NOMO-1 treated with dmso at 0.1 percent for 144 hours (cell line): Measurements from ENCODE around the gene MYMX.
"Not testable (repeated sequence)": the region's sequence is repeated elsewhere in the genome, so short reads cannot be mapped to it uniquely, and the experiment has no call there.

Source experiments
- DNase-seq: peaks from one replicate; lab custom pipeline; 2025; ENCODE audit not compliant: unreplicated experiment; lab: John Stamatoyannopoulos, UW

The MYMX gene

GRCh38 chr6:44230034-44230675, 13.4 kb downstream of the MYMX start:
- DNase-seq = no peak

DNA sequence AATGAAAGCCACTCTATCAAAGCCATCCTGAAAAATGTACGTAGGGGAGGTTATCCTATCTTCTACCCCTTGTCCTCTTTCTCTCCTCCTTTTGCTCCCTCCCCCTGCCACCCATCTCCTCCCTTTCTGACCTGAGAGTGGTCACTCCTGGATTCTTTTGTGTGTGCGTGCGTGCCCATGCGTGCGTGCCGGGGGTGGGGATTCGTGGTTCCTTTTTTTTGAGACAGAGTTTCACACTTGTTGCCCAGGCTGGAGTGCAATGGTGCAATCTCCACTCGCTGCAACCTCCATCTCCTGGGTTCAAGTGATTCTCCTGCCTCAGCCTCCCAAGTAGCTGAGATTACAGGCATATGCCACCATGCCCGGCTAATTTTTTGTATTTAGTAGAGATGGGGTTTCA, 14.7 kb downstream of the MYMX start:
- DNase-seq = not testable (repeated sequence)

- DNase-seq = no peak
These were observed 16.2 kb downstream of the MYMX start for GRCh38 chr6:44232676-44233566.

- no peak for DNase-seq
These were observed 16.9 kb downstream of the MYMX start for GRCh38 chr6:44233567-44234100.

- DNase-seq = no peak
These were observed 17.6 kb downstream of the MYMX start for GRCh38 chr6:44234101-44235025.

DNA sequence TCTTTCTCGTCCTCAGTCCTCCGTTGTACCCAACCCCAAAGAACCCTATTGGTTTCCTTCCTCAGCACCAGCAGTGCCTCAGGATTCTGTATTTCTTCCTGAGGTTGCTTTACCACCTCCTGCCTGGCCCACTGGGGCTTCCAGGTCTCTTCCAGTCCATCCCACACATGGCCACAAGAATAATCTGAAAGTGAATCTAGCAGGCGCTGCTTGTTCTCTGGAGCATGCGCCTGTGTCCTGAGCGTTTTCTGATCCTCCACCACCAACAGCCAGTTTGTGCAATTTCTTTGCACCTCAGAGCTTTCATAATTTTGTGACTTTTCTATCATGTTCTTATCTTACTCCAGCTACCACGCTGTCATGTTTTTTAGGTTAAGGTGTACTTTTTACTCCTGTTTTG, 18.5 kb downstream of the MYMX start:
- no peak for DNase-seq

GRCh38 chr6:44235891-44236516, 19.3 kb downstream of the MYMX start:
- no peak for DNase-seq

DNA sequence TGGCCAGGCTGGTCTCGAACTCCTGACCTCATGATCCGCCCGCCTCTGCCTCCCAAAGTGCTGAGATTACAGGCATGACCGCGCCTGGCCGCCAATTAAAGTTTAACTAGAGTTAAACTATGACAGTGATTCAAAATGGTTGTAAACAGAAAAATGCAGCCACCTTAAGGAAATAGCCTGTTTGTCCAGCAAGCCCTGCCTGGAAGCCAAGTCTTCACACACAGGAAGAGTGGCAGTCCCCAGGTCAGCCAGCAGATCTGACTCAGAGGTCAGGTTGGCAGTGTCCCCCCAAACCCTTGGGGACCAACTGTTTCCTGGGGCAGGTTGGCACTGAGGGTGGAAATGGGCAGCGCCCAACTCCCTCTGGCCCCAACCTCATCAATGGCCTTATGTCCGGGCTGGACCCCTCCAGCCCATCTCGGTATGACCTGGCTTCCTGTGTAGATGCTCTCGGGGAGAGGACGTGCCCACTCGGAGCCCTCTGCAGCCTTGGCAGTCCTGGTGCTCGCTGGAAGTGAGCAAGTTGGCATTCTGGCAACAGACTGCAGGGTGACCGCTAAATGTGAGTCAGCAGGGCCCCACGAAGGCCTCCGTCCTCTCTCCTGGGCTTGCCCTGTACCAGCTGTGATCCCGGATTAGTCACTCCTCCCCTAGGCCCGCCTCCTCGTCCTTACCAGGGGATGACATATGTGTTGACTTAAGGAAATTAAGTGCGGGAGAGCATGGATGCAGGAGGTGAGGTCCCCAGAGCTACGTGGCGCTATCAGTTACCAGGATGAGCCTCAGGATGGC, 20.5 kb downstream of the MYMX start:
- peak; percentile 81 for DNase-seq

DNA sequence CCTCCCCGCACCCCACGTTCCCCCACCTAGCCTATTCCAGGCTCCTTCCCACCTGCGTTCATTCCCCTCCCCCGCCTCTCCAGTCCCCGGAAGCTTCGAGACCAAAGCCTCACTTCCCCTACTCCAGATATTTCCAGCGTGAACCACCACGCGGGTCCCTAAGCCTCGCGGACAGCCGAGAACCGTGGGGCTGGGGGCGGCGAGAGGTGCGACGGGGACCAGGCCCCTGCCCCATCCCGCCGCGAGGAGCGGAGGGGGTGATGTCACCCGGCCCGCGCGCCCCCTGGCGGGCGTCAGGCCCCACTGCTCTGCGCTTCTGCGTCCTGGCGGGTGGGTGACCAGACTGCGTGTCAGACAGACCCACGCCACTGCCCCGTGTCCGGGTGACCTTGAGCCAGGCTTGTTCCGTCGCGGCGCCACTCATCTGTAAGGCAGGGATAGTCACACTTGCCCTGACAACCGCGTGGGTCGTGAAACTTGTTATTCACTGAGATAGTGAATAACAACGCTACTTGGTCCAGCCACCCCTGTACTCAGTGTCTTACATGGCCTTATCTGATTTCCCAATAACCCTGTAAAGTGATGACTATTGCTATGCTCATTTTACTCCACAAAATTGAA, 21.2 kb downstream of the MYMX start:
- DNase-seq = peak; percentile 43

DNA sequence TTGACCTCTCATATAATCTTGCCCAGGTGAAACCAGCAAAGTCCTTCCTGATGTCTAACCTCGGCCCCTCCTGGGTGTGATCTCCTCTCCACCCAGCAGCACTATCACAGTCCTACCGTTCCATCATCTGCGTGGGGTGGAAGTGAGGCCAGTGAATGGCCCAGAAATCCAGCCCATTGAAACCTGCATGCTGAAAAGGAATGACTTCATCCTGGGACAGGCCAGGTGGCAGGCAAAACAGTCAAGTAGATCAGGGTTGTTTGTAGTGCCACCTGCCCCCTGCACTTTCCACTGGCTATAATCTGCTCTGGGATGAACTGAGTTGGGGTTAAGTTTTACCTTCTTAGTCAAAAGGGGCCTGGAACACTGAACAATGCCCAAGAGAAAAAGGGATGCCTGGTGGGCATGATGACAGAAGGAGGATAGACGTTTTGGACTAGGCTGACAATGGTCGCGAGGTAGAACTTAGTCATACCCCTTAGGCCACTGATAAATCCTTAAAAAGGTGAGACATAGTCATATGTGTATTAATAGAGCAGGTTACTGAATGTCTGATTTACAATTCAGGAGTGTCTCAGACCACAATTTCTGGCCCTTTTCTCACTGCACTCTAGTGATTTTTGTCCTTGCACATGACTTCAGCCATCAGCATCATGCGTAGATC, 22.1 kb downstream of the MYMX start:
- DNase-seq = no peak

- no peak for DNase-seq
These were observed 26.6 kb downstream of the MYMX start for GRCh38 chr6:44243345-44243744.

DNA sequence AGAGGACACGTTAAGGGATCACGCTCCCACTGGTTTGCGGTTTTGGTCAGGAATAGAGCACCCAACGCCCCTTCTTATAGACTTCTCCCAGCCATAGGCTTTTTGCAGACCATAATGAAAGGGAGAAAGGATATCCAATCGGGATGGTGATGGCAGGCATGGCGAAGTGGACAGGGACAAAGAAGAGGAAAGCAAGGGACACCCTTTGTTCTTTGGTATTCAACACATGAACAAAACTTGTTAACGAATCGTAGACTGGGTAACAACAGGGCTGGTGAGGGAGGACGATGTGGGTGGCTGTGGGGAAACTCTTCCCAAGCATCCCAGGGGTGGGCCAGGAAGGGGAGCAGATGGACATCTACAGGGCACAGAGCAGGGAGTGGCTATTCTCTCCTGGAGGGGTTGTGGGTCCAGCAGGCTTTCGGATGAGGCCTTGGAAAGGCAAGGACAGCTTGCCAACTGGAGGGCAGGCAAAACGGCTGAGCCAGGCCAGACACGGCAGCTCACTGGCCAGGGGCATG, 28.7 kb downstream of the MYMX start:
- DNase-seq = no peak

GRCh38 chr6:44245912-44246662, 29.4 kb downstream of the MYMX start:
- DNase-seq = peak; percentile 71

DNA sequence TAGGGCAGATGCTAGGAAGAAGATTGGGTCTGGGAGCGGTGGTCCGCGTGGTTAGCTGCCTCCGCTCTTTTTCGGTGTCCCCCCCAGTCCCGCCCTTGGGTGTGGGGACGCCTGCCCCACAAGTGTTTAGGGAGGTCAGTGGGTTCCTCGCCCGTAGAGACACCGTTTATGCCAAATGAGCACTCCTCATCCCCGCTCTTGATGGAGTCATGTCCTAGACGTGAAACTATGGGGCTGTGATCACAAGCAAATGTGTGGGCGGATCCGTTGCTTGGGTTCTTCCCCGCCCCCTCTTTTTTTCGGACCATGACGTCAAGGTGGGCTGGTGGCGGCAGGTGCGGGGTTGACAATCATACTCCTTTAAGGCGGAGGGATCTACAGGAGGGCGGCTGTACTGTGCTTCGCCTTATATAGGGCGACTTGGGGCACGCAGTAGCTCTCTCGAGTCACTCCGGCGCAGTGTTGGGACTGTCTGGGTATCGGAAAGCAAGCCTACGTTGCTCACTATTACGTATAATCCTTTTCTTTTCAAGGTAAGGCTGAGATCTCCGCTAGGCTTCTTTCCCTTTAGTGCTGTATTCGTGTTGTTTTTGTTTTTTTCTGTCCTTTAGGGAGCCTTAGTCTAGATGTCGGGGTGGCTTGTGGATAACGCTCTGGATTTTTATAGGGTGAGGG, 30.1 kb downstream of the MYMX start, which contains the start of gene HSP90AB1:
HSP90AB1 (plus strand) TSS at position 439 of the 675 bp plus-strand sequence. CDS start 1,529 bp downstream, outside the sequence.
- DNase-seq = peak; percentile 96

- DNase-seq = peak; percentile 44
These were observed 30.9 kb downstream of the MYMX start for GRCh38 chr6:44247338-44248302.

GRCh38 chr6:44248579-44248978, 31.9 kb downstream of the MYMX start:
- no peak for DNase-seq
